ENCODE results near the gene AKAP1. TPM values are rescaled to one million over a fixed set of nuclear protein-coding genes. Genes with fewer than 3 reads are reported as not detected.

Gene AKAP1
- total and polyA plus RNA-seq, 2 donors (not counting 1 experiment from before 2014, with no cell fraction given), result 20.1 to 26.6 TPM

DNA sequence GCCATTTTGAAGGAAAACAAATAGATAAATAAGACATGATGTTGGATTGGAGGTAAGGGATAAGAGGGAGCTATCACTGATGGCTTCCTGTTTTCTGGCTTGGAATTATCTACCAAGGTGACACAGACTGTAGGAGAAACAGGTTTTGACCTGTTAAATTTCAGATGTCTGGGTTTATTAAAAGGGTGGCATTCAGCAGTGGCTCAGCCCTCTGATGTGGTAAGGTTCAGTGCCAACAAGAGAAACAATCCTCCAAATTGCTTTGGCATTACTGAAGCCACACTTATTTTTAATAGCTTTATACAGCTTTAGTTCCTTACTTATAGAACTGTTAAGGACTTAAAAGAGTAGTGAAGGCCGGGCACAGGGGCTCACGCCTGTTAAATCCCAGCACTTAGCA is 37.0 kb upstream of the AKAP1 start:
- H3K27me3 Mint-ChIP-seq, result peaks cover 35% of the 10 kb centered on the region
- TF ChIP-seq EZH2 (IDR thresholded peaks at IDR 0.05; ENCODE audit: borderline replicate concordance, insufficient read depth, low read depth, low read length, poor library complexity, severe bottlenecking), result no peak
- TF ChIP-seq, protein P1, sequence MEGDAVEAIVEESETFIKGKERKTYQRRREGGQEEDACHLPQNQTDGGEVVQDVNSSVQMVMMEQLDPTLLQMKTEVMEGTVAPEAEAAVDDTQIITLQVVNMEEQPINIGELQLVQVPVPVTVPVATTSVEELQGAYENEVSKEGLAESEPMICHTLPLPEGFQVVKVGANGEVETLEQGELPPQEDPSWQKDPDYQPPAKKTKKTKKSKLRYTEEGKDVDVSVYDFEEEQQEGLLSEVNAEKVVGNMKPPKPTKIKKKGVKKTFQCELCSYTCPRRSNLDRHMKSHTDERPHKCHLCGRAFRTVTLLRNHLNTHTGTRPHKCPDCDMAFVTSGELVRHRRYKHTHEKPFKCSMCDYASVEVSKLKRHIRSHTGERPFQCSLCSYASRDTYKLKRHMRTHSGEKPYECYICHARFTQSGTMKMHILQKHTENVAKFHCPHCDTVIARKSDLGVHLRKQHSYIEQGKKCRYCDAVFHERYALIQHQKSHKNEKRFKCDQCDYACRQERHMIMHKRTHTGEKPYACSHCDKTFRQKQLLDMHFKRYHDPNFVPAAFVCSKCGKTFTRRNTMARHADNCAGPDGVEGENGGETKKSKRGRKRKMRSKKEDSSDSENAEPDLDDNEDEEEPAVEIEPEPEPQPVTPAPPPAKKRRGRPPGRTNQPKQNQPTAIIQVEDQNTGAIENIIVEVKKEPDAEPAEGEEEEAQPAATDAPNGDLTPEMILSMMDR (IDR thresholded peaks at IDR 0.05), result no peak
- Histone ChIP-seq H3K27me3 (replicated peaks in 1 of 4; ENCODE audit: control extremely low read depth in 1 of 4, control insufficient read depth in 3 of 4, insufficient read depth in 4 of 4, low read length in 3 of 4) (peaks cover 0 to 34% (median 20%) of the 10 kb centered on the region in 4 experiments), H3K4me2 (replicated peaks; ENCODE audit: low read depth, low read length, poor library complexity, severe bottlenecking) (no peak overlapping the region), H4K20me1 (ENCODE audit: control insufficient read depth, insufficient read depth, low read length, poor library complexity, severe bottlenecking) (no peaks in the 10 kb centered on the region), H3K9me3 (ENCODE audit: control extremely low read depth in 1 of 3, control insufficient read depth in 2 of 3, insufficient read depth in 1 of 3, low read length in 2 of 3) (peaks cover 0 to 8% (median 1%) of the 10 kb centered on the region in 3 donors), H3K4me3 (ENCODE audit: control extremely low read depth in 1 of 5, extremely low read depth in 1 of 5, insufficient read depth in 1 of 5, low read depth in 2 of 5, low read length in 4 of 5) (no peak overlapping the region), H3K27ac (ENCODE audit: low read length in 2 of 2) (no peak overlapping the region), H3K36me3 (replicated peaks in 1 of 2; ENCODE audit: control extremely low read depth in 1 of 2, control insufficient read depth in 1 of 2, extremely low read depth in 1 of 2, insufficient read depth in 2 of 2, low read length in 1 of 2) (no peaks in the 10 kb centered on the region), H3K79me2 (ENCODE audit: control insufficient read depth, insufficient read depth, low read length) (no peaks in the 10 kb centered on the region), H3K4me1 (ENCODE audit: control insufficient read depth in 2 of 2, insufficient read depth in 2 of 2, low read length in 2 of 2) (peaks cover 24 to 26% of the 10 kb centered on the region in 2 donors), H3K9ac (ENCODE audit: low read length) (no peak overlapping the region), H2AFZ (ENCODE audit: insufficient read depth, low read depth, low read length, poor library complexity, severe bottlenecking) (no peak overlapping the region)
- POLR2A ChIA-PET, result no interaction called here
- WGBS (ENCODE audit: insufficient coverage), result 95% methylated on average over 2 of the region's 2 CpGs
- intact Hi-C loops (cut with micrococcal nuclease), result no loop called here
- CTCF ChIA-PET, result no interaction called here
- ATAC-seq (ENCODE audit: low read depth) (no peak), DNase-seq (no peak)
- H3K27ac Mint-ChIP-seq, result no peak overlapping the region
- H3K4me1 Mint-ChIP-seq, result peaks cover 18% of the 10 kb centered on the region
- no peaks in the 10 kb centered on the region for H3K9me3 Mint-ChIP-seq (ENCODE audit: insufficient read depth)
- H3K4me3 Mint-ChIP-seq, result no peak overlapping the region

DNA sequence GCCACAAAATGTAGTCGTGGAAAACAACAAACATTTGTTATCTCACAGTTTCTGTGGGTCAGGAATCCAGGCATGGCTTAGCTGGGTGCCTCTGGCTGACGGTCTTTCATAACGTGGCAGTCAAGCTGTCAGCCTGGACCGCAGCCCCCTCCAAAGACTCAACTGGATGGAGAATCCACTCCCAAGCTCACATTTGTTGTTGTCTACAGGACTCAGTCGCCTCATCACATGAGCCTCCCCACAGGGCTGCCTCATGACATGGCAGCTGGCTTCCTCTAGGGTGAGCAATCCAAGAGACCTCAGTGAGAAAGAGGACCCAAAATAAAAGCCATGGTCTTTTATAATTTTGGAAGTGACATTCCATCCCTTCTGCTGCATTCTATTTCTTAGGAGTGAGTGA is 34.7 kb upstream of the AKAP1 start:
- no peaks in the 10 kb centered on the region for H3K9me3 Mint-ChIP-seq (ENCODE audit: insufficient read depth)

More for the DNA sequence above, 34.7 kb upstream of the AKAP1 start:
- Mint-ChIP-seq H3K4me3 (no peak overlapping the region), H3K27me3 (peaks cover 22% of the 10 kb centered on the region), H3K27ac (no peak overlapping the region), H3K4me1 (peaks cover 22% of the 10 kb centered on the region)
- ChIA-PET POLR2A (no interaction called here), CTCF (no interaction called here)
- Histone ChIP-seq H3K9ac (ENCODE audit: low read length) (no peak overlapping the region), H3K27me3 (replicated peaks in 1 of 4; ENCODE audit: control extremely low read depth in 1 of 4, control insufficient read depth in 3 of 4, insufficient read depth in 4 of 4, low read length in 3 of 4) (peaks cover 0 to 30% (median 15%) of the 10 kb centered on the region in 4 experiments), H3K9me3 (ENCODE audit: control extremely low read depth in 1 of 3, control insufficient read depth in 2 of 3, insufficient read depth in 1 of 3, low read length in 2 of 3) (peaks cover 0 to 8% (median 0%) of the 10 kb centered on the region in 3 donors), H3K4me3 (ENCODE audit: control extremely low read depth in 1 of 5, extremely low read depth in 1 of 5, insufficient read depth in 1 of 5, low read depth in 2 of 5, low read length in 4 of 5) (no peak overlapping the region), H3K4me2 (replicated peaks; ENCODE audit: low read depth, low read length, poor library complexity, severe bottlenecking) (no peak overlapping the region), H4K20me1 (ENCODE audit: control insufficient read depth, insufficient read depth, low read length, poor library complexity, severe bottlenecking) (no peaks in the 10 kb centered on the region), H3K27ac (ENCODE audit: low read length in 2 of 2) (no peak overlapping the region), H3K4me1 (ENCODE audit: control insufficient read depth in 2 of 2, insufficient read depth in 2 of 2, low read length in 2 of 2) (peaks cover 23 to 25% of the 10 kb centered on the region in 2 donors), H2AFZ (ENCODE audit: insufficient read depth, low read depth, low read length, poor library complexity, severe bottlenecking) (no peak overlapping the region), H3K36me3 (replicated peaks in 1 of 2; ENCODE audit: control extremely low read depth in 1 of 2, control insufficient read depth in 1 of 2, extremely low read depth in 1 of 2, insufficient read depth in 2 of 2, low read length in 1 of 2) (no peaks in the 10 kb centered on the region), H3K79me2 (ENCODE audit: control insufficient read depth, insufficient read depth, low read length) (no peaks in the 10 kb centered on the region)
- no peak for ATAC-seq (ENCODE audit: low read depth)
- TF ChIP-seq EZH2 (IDR thresholded peaks at IDR 0.05; ENCODE audit: borderline replicate concordance, insufficient read depth, low read depth, low read length, poor library complexity, severe bottlenecking), result no peak
- TF ChIP-seq, protein P1 (IDR thresholded peaks at IDR 0.05), result no peak
- WGBS (ENCODE audit: insufficient coverage), result 85% methylated on average over 5 of the region's 5 CpGs
- intact Hi-C loops (cut with micrococcal nuclease), result no loop called here
- DNase-seq, result no peak

All from B cell (primary cell).